T-helper 2 cell treated with Interferon-gamma antibody and Interleukin-4, amounts not matched to agents 100 ng/mL and 5 ng/mL, for 36 hours (primary cell): ENCODE data around the gene TBX20. TPM values are rescaled to one million over a fixed set of nuclear protein-coding genes. Genes with fewer than 3 reads are reported as not detected.

ENCODE experiments used
- intact Hi-C: fragments of 100-400 bp; cut with micrococcal nuclease; formaldehyde crosslinking; loops from one replicate; pipeline ENCODE4 v1.15.1; 2023
- total RNA-seq: library from RNA; stranded (reverse); gene quantifications from 2 replicates; pipeline ENCODE4 v1.2.3, GENCODE V29; 2022

The TBX20 gene
- total RNA-seq, result 0.25 and 0.39 TPM in 2 replicates

DNA sequence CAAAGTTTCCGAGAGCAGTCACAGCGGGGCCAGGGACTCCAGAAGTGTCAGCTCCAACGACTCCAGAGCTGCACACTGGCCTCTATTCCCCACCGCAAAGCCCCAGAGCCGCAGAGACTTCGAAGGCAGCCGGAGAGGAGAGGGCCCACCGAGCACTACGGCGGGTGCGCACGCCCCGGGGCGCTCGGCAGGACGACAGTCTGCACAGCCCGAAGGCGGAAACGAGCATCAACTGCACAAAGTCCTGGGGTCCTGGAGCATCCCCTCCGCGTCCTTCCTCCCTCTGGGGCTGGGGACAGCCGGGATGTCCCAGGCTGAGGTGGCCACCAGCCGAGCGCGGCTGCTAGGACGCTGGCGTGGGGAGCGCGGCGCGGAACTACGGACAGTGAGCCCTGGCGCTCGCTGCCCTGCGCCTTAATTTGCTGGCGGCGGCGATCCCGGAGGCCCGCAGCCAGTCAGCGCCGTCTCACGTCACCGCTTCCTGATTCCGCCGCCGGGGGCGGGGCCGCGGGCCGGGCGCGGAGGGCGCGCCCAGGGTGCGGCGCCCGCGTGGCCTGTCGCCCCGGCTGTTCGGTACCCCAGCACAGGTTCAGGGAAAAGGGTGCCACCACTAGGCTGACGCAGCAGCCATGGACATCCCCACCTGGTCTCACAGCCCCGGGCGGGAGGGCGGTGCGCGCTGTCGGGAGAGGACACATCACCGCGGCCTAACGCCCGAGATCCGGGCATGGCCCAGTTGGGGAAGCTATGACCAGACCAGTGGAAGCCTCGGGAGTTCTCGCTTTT, at the start of gene TBX20:
TBX20 (minus strand) TSS at position 391 of the 786 bp plus-strand sequence. CDS start 480 bp downstream, outside the sequence.
- intact Hi-C loops, result loop anchor here (5.0 kb wide), 1 partner anchor 217 kb away; the partner anchor contains the start of gene DPY19L1

GRCh38 chr7:35289376-35289775, 35.5 kb upstream of the TBX20 start:
- intact Hi-C loops, result no loop called here

- intact Hi-C loops, result no loop called here
These were observed 33.1 kb upstream of the TBX20 start for GRCh38 chr7:35286986-35287385.

DNA sequence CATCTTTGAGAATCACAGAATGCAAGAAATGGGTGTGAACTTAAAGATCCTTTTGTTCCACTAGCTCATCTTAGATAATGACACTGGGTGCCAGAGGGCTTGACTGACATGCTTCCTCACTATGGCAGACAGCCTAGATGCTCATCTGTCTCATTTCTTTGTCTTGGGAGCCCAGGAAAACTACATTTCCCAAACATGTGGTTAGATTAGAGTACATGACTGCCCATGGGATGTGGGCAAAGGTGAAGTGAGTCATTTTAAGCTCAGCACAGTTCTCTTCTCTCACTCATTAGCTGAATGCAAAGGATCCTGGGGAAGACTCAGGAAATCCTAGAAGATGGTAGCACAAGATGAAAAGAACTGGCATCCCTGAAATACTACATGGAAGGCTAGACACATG, 32.5 kb upstream of the TBX20 start:
- intact Hi-C loops, result no loop called here

GRCh38 chr7:35285799-35286198, 31.9 kb upstream of the TBX20 start:
- intact Hi-C loops, result no loop called here

DNA sequence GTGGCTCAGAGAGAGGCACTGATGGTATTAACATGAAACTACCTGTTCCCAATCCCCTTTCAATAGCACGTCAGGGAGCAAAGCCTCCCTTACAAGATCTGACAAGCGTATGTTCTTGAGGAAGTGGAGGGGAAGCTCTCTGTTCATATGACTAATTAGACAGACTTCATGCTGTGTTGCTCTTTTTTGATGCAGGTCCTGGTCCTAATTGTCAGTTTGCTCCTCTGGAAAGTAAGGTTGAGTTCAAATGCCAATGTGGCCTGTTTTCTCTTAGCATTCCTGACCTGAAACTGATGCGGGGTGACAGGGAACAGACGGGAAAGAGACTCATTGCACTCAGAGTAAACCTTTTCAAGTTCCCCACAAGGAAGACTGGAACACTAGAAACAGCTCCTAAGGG, 27.0 kb upstream of the TBX20 start:
- intact Hi-C loops, result no loop called here

DNA sequence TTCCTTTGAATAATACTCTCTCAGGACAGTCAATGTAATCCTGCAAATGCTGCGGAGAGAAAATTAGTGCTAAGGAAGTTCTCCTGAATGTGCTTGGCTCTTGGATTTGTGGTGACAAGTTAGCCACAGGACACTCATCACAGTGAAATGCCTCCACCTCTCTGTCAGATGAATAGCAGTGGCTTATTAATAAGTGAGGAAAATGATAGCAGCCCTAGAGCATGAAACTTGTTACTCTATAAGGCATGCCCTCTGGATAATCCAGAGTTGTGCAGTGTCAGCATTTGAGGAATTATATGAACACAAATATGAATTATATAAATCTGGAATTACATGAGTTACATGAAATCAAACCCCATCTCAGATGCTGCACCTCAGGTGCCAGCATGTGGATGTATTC, 23.5 kb upstream of the TBX20 start:
- intact Hi-C loops, result no loop called here

GRCh38 chr7:35272246-35272645, 18.3 kb upstream of the TBX20 start:
- intact Hi-C loops, result no loop called here

DNA sequence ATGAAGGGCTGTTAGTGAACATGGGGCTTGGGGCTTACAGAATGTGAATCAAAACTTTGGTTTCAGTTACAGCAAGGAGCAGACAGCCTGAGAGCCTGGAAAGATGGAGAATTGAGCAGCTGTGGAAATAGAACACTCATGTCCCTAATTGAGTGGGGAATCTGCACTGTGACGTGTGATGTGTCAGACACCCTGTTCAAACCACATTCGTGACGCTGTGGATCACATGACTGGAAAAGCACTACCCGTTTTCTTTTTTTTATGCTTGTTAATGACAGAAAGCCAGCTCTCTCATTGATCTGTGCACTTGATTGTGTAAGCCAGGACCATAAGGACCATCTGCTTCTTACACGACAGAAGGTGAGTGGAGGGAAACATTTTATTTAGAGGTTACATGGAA, 15.1 kb upstream of the TBX20 start:
- intact Hi-C loops, result no loop called here

DNA sequence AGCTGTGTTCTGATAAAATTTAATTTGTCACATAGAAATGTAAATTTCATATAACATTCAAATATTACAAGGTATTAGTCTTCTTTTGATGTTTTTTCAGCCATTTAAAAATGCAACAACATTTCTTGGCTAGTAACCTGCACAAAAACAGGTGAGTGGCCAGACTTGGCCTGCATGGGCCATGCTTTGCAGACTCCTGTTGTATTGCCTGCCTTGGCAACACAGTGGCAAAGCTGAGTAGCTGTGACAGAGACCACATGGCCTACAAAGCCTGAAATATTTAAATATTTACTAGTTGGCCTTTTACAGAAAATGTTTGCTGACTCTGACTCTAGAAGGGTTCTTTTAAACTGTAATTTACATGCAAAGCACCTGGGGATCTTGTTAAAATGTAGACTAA, 13.5 kb upstream of the TBX20 start:
- intact Hi-C loops, result no loop called here

GRCh38 chr7:35263396-35263795, 9.5 kb upstream of the TBX20 start:
- intact Hi-C loops, result no loop called here

DNA sequence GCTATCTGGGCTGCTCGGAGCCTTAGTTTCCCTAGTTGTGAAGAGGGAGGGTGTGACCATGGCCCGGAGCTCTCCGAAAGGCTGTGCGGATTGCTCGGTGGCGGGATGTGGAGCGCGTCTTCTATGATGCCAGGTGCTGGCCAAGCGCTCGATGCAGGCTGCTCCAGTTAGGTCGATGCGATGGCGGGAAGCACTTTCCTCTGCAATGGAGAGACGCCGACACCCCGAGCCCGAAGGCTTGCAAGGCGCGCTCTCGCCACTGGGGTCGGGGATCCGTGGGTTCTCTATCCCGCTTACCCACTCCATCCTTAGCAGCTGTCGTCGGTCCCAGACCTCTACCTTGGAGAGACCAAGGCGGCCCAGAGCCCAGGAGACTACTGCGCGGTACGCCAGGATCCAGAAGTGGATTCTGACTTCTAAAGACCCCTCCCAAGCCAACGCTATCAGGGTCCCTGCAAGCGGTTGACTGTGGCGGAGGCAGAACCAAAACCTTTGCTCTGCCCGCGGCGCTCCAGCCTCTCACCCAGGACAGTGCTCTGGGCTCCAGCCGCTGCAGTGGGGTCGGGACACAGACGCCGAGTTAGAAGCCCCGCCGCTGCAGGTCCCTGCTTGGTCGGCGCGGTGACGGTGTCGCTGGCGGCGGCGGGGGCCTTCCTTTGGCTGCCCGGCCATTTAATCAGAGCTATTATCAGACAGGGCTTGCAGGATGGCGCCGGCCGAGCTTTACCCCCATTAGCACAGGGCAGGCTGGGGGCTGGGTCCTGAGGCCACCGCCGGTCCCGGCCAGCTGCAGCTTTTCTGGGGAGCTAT, 7.8 kb upstream of the TBX20 start:
- intact Hi-C loops, result no loop called here

DNA sequence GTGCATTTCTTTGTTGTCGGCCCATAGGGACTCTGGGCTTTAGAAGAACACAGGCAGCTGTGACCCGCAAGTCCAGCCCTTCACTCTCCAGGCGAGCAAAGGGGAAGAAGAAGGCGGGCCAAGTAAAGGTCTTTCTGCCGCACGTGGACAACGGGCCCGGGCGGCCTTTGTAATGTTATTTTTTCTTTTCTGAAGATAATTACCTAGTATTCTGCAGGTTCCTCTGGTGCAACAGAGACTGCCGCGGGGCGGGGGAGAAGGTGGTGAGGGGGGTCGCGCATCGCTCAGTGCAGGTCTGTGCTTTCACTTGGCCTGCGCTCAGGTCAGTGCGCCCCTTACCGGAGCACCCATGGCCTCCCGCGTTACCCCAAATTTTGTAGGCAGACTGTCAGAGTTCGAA, 7.1 kb upstream of the TBX20 start:
- intact Hi-C loops, result no loop called here

DNA sequence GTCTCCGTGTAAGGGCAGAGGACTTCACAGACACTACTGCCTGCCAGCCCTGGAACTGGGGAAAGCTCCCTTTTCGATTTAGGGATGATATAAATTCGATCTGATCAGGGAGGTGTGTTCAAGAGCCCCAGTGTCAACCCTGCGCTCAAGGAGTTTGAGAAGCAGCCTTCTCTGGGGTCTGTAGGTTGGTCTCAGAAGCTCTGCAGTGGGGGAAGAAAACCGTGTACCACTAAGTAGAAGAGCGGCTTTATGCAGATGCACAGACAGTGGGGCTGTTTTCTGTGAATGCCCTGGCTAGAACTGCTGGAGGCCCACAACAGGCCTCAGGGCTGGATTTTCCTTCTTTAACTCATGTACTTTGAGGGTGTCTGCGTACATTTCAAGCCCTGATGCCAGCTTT, 6.3 kb upstream of the TBX20 start:
- intact Hi-C loops, result no loop called here

DNA sequence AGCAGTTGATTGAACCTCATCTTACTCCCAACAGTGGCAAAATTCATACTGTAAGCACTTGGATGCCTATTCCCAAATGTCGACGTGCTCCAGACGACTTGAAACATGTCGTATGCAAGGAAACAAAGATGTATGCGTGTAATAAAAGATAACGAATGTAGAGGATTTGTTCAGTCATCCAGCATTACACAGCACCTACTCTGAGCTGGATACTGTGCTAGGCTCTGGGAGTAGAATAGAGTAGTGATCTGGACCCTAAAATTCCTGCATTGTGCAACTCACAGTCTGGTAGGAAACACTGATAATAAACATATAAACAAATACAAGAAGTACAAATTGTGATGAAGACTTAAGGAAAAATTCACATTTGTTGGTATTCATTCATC, 5.6 kb upstream of the TBX20 start:
- intact Hi-C loops, result no loop called here

- intact Hi-C loops, result no loop called here
These were observed 5.1 kb upstream of the TBX20 start for GRCh38 chr7:35258868-35259522.

- intact Hi-C loops, result no loop called here
These were observed 4.4 kb upstream of the TBX20 start for GRCh38 chr7:35258125-35258867.

- intact Hi-C loops, result loop anchor here (2.0 kb wide), 1 partner anchor 73 kb away; no protein-coding TSS in a partner anchor
These were observed 3.6 kb upstream of the TBX20 start for GRCh38 chr7:35257251-35258124.

- intact Hi-C loops, result loop anchor here (2.0 kb wide), 1 partner anchor 72 kb away; no protein-coding TSS in a partner anchor
These were observed 2.6 kb upstream of the TBX20 start for GRCh38 chr7:35256256-35257175.
